GM12872 (cell line): ENCODE measurements around the gene ZNF502.

Source experiments
- TF ChIP-seq, protein P1 (sequence below): IDR thresholded peaks from 3 replicates; pipeline ENCODE4 v1.5.1; 2011; ENCODE audit warnings: low read depth, mild to moderate bottlenecking, low read length, moderate library complexity; ENCODE audit not compliant: insufficient read depth

The ZNF502 gene

GRCh38 chr3:44712455-44713075 is at the start of gene ZNF502:
TSS of gene ZNF502 (plus strand) at chr3:44712660. CDS start at chr3:44720262, 7,602 bp downstream.
- TF ChIP-seq, protein P1, sequence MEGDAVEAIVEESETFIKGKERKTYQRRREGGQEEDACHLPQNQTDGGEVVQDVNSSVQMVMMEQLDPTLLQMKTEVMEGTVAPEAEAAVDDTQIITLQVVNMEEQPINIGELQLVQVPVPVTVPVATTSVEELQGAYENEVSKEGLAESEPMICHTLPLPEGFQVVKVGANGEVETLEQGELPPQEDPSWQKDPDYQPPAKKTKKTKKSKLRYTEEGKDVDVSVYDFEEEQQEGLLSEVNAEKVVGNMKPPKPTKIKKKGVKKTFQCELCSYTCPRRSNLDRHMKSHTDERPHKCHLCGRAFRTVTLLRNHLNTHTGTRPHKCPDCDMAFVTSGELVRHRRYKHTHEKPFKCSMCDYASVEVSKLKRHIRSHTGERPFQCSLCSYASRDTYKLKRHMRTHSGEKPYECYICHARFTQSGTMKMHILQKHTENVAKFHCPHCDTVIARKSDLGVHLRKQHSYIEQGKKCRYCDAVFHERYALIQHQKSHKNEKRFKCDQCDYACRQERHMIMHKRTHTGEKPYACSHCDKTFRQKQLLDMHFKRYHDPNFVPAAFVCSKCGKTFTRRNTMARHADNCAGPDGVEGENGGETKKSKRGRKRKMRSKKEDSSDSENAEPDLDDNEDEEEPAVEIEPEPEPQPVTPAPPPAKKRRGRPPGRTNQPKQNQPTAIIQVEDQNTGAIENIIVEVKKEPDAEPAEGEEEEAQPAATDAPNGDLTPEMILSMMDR, result no peak

DNA sequence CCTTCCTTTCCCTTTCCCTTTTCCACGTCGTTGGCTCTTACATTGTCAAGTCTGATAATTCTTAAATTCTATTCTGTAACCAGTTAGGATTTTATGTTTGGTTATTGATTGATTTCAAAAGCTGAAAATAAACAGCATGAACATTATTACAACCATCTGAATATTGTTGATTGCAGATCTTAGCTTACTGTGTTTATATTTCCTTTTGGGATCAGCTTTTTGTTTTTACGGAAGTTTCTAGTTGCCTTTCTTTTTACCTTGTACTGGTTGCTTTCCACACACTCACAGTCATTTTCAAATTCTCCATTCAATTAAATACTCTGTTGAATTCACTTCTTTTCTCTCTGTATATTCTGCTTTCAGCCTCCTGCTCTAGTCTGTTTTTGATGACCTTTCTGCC is 47.3 kb upstream of the ZNF502 start:
- TF ChIP-seq, protein P1, result no peak

- TF ChIP-seq, protein P1, result no peak
These were observed 46.1 kb upstream of the ZNF502 start for GRCh38 chr3:44666346-44666745.

- TF ChIP-seq, protein P1, result no peak
These were observed 42.7 kb upstream of the ZNF502 start for GRCh38 chr3:44669760-44670159.

DNA sequence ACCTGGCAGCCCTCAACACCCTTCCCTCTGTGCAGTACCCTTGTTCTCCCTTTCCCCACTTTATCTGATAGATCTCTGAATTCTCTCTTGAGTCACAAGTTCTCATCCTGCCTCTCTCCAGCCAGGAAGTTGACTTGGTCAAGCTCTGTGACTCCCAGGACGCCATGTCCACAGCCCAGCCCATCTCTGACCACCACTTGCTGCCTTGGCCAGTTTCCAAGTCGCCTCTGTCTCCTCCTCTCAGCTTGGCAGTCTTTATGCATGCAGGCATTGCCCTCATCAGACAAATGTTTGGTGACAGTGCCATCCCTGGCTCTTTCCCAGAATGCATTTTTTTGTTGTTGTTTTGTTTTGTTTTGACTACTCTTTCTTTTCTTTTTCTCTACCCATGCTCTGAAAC is 38.2 kb upstream of the ZNF502 start:
- TF ChIP-seq, protein P1, result no peak

GRCh38 chr3:44678480-44679116 is 33.9 kb upstream of the ZNF502 start:
- TF ChIP-seq, protein P1, result no peak

- TF ChIP-seq, protein P1, result no peak
These were observed 31.5 kb upstream of the ZNF502 start for GRCh38 chr3:44680921-44681455.
